Liver (tissue), 9 donors: ENCODE measurements around the gene DDB1. TPM values are rescaled to one million over a fixed set of nuclear protein-coding genes. Genes with fewer than 3 reads are reported as not detected.

Experiments
- DNase-seq: peaks from one replicate; pipeline ENCODE4 v3.0.0-alpha.2; 2017; ENCODE audit warnings: low spot score
- H3K27ac ChIP-seq, 2 donors: one replicate each; pipeline ENCODE4 v1.7.0; 2013; ENCODE audit warnings: inconsistent platforms in 2 of 2, low read length in 2 of 2, control low read depth in 1 of 2, low read depth in 1 of 2, mild to moderate bottlenecking in 1 of 2
- H3K27me3 ChIP-seq, 4 donors: one replicate each; pipeline versions ENCODE4 v1.6.1 to v1.7.0; 2013; ENCODE audit warnings: low read length in 3 of 4, inconsistent platforms in 1 of 4, mild to moderate bottlenecking in 1 of 4, moderate library complexity in 1 of 4; ENCODE audit not compliant: control insufficient read depth in 4 of 4, insufficient read depth in 4 of 4
- H3K36me3 ChIP-seq, 4 donors: one replicate each; pipeline versions ENCODE4 v1.6.1 to v1.7.0; 2013; ENCODE audit warnings: low read length in 3 of 4, mild to moderate bottlenecking in 3 of 4, low read depth in 1 of 4, moderate library complexity in 1 of 4; ENCODE audit not compliant: control insufficient read depth in 4 of 4, insufficient read depth in 3 of 4
- H3K4me1 ChIP-seq, 4 donors: one replicate each; pipeline versions ENCODE4 v1.6.1 to v1.7.0; 2013; ENCODE audit warnings: low read length in 3 of 4, mild to moderate bottlenecking in 3 of 4, moderate library complexity in 1 of 4; ENCODE audit not compliant: control insufficient read depth in 4 of 4, insufficient read depth in 4 of 4
- H3K4me3 ChIP-seq, 3 donors: one replicate each; pipeline versions ENCODE4 v1.6.1 to v1.7.0; 2013; ENCODE audit warnings: low read length in 3 of 3, control low read depth in 1 of 3, low read depth in 1 of 3, mild to moderate bottlenecking in 1 of 3
- H3K9ac ChIP-seq, 2 donors: one replicate each; pipeline ENCODE4 v1.7.0; 2013; ENCODE audit warnings: low read length in 2 of 2, mild to moderate bottlenecking in 2 of 2, moderate library complexity in 2 of 2, control low read depth in 1 of 2, low read depth in 1 of 2
- H3K9me3 ChIP-seq, 4 donors: one replicate each; pipeline versions ENCODE4 v1.6.1 to v1.7.0; 2013; ENCODE audit warnings: low read length in 3 of 4; ENCODE audit not compliant: control insufficient read depth in 4 of 4
- ATF3 ChIP-seq: IDR thresholded peaks from 2 replicates; pipeline ENCODE4 v1.6.1; 2016; ENCODE audit warnings: antibody characterized with exemption
- CTCF ChIP-seq: fragments of 150-350 bp; IDR thresholded peaks from 2 replicates; pipeline ENCODE4 v1.5.1; 2017; ENCODE audit warnings: improper control_type of control experiment, low read depth, low read length; ENCODE audit not compliant: missing input control
- EGR1 ChIP-seq, 2 donors: IDR thresholded peaks; 2 replicates each; pipeline ENCODE4 v1.6.1; 2016 to 2018; ENCODE audit warnings: antibody characterized with exemption in 2 of 2, low read depth in 2 of 2
- FOXA1 ChIP-seq: IDR thresholded peaks from 2 replicates; pipeline ENCODE4 v1.6.1; 2016; ENCODE audit warnings: antibody characterized with exemption
- FOXA2 ChIP-seq: IDR thresholded peaks from 2 replicates; pipeline ENCODE4 v1.6.1; 2016; ENCODE audit warnings: antibody characterized with exemption
- GABPA ChIP-seq, 2 donors: IDR thresholded peaks in 1 of 2; conservative IDR thresholded peaks in 1 of 2; 2 replicates each; pipeline ENCODE4 v1.6.1; 2016; ENCODE audit warnings: antibody characterized with exemption in 2 of 2, mild to moderate bottlenecking in 1 of 2, moderate library complexity in 1 of 2
- HNF4A ChIP-seq, 2 donors: conservative IDR thresholded peaks; 2 replicates each; pipeline ENCODE4 v1.6.1; 2016; ENCODE audit warnings: antibody characterized with exemption in 2 of 2, mild to moderate bottlenecking in 2 of 2
- HNF4G ChIP-seq: IDR thresholded peaks from 2 replicates; pipeline ENCODE4 v1.6.1; 2016; ENCODE audit warnings: antibody characterized with exemption
- JUND ChIP-seq, 2 donors: IDR thresholded peaks; 2 replicates each; pipeline ENCODE4 v1.6.1; 2016; ENCODE audit warnings: antibody characterized with exemption in 2 of 2
- MAX ChIP-seq: IDR thresholded peaks from 2 replicates; pipeline ENCODE4 v1.6.1; 2016; ENCODE audit warnings: antibody characterized with exemption
- NR2F2 ChIP-seq: IDR thresholded peaks from 2 replicates; pipeline ENCODE4 v1.6.1; 2016; ENCODE audit warnings: antibody characterized with exemption
- RAD21 ChIP-seq, 2 donors: IDR thresholded peaks; 2 replicates each; pipeline ENCODE4 v1.6.1; 2016; ENCODE audit warnings: antibody characterized with exemption in 2 of 2, mild to moderate bottlenecking in 2 of 2
- REST ChIP-seq: IDR thresholded peaks from 2 replicates; pipeline ENCODE4 v1.6.1; 2016; ENCODE audit warnings: antibody characterized with exemption, mild to moderate bottlenecking
- RXRA ChIP-seq, 2 donors: IDR thresholded peaks; 2 replicates each; pipeline ENCODE4 v1.6.1; 2017 to 2018; ENCODE audit warnings: antibody characterized with exemption in 2 of 2, mild to moderate bottlenecking in 1 of 2
- SP1 ChIP-seq: IDR thresholded peaks from 2 replicates; pipeline ENCODE4 v1.6.1; 2018; ENCODE audit warnings: antibody characterized with exemption, mild to moderate bottlenecking
- TAF1 ChIP-seq: conservative IDR thresholded peaks from 2 replicates; pipeline ENCODE4 v1.6.1; 2016; ENCODE audit warnings: antibody characterized with exemption, mild to moderate bottlenecking
- YY1 ChIP-seq: IDR thresholded peaks from 2 replicates; pipeline ENCODE4 v1.6.1; 2016; ENCODE audit warnings: antibody characterized with exemption, mild to moderate bottlenecking
- ZBTB33 ChIP-seq: IDR thresholded peaks from 2 replicates; pipeline ENCODE4 v1.6.1; 2016; ENCODE audit warnings: antibody characterized with exemption
- whole genome bisulfite sequencing: extraction: QIAGEN DNeasy Blood & Tissue Kit; methylation state at CpG from one replicate; pipeline ENCODE4 v1.1.7; 2013; 5-methylcytosine and 5-hydroxymethylcytosine counted together
- polyA plus RNA-seq, 2 donors: library from polyadenylated mRNA; stranded (reverse) in 1 of 2; unstranded in 1 of 2; fragments of 200-250 nt in 1 of 2; fragments of >200 nt in 1 of 2; fragmentation: Nextera tagmentation in 1 of 2; extraction: Ambion mirVana in 1 of 2; gene quantifications; one replicate each; pipeline versions ENCODE4 v1.2.1 to v1.2.3, GENCODE V29; 2013 to 2015
- total RNA-seq, 2 donors: library from RNA; depleted of rRNA; stranded (reverse); fragments of >200 nt; gene quantifications; one replicate each; pipeline ENCODE4 v1.2.3, GENCODE V29; 2014
- donor health status: healthy.
- donor health status: healthy.
- donor health status: healthy.
- donor health status: healthy.
- donor health status: healthy.

DDB1 gene
- total and polyA plus RNA-seq, 4 donors: 37.5 to 146 (median 88.9) TPM

GRCh38 chr11:61334434-61335354, 1.8 kb upstream of the DDB1 start:
- TF ChIP-seq FOXA2 (no peak), YY1 (peak; percentile 38), MAX (no peak), GABPA (IDR thresholded peaks at IDR 0.05 in 1 of 2, conservative IDR thresholded peaks at IDR 0.05 in 1 of 2) (no peak), NR2F2 (no peak), ZBTB33 (no peak), CTCF (no peak), RXRA (IDR thresholded peaks at IDR 0.05) (peak; percentile 64 to 70), FOXA1 (no peak), TAF1 (no peak), REST (peak; percentile 67), HNF4G (peak; percentile 82), JUND (IDR thresholded peaks at IDR 0.05) (peak; percentile 37 to 76), RAD21 (IDR thresholded peaks at IDR 0.05) (no peak), HNF4A (conservative IDR thresholded peaks at IDR 0.05) (peak; percentile 97 to 98), EGR1 (IDR thresholded peaks at IDR 0.05; ENCODE audit: low read depth in 2 of 2) (no peak), SP1 (peak; percentile 81), ATF3 (no peak)
- H3K4me3 ChIP-seq: peak overlapping the region; percentile 4 to 88 (median 62)
- peak overlapping the region; percentile 83 to 94 for H3K27ac ChIP-seq
- 34% methylated on average over 16 of the region's 16 CpGs for WGBS
- no peaks in the 10 kb centered on the region for H3K27me3 ChIP-seq
- H3K9ac ChIP-seq: peak overlapping the region; percentile 56 to 60
- peaks cover 3 to 47% (median 37%) of the 10 kb centered on the region in 4 donors for H3K4me1 ChIP-seq
- no peaks in the 10 kb centered on the region for H3K9me3 ChIP-seq
- H3K36me3 ChIP-seq: peaks cover 3 to 17% (median 9%) of the 10 kb centered on the region in 4 donors
- no peak for DNase-seq
